Sigmoid colon (tissue), 3 donors: Measurements from ENCODE around the gene CYP11A1.

Experiments
- POLR2A ChIP-seq, 2 donors: fragments of 450-650 bp; IDR thresholded peaks; one replicate each; pipeline ENCODE4 v1.6.1; 2016; ENCODE audit warnings: antibody characterized with exemption in 2 of 2, mild to moderate bottlenecking in 2 of 2, moderate library complexity in 2 of 2
- TF ChIP-seq, protein P1 (sequence below), 4 experiments: fragments of 450-650 bp in 3 of 4; fragments of 200-600 bp in 1 of 4; IDR thresholded peaks; one replicate each; pipeline ENCODE4 v1.5.1; 2016 to 2019; ENCODE audit warnings: antibody characterized with exemption in 4 of 4, mild to moderate bottlenecking in 3 of 4, moderate library complexity in 2 of 4

DNA sequence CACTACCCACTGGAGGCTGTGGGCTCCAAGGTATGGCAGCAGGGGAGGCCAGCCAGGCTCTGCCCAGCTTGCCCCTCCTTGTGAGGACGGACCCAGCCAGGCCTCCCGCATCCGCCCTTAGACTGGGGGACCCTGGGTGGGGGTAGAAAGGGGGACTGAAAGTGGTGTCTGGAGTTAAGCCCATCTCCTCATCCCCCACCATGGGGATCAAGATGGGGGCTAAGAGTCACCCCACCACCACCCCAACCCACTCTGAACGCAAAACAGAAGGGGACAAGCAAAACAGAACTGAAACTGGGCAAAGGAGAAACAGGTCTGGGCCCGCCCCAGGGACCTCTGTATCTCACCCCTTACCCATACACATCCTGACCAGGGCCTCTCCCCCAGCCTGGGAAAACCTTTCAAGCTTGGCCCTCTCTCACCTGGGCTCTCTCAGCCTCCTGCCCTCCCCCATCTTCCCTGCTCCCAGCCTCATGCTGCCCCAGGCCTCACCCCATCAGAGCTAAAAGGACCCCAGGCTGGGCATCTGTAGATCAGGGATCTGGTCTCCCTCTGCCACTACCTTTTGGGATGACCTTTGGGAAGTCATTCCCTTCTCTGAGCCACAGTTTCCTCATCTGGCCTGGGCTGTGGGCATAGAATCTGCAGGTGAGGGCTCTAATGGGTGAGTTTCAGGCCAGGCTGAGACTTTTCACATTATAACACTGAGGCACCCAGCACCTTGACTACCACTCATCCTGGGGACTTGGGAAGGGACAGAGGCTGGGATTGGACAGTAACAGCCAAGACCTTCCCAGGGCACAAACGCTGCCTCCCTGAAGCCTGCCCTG, 30.0 kb upstream of the CYP11A1 start:
- TF ChIP-seq, protein P1, sequence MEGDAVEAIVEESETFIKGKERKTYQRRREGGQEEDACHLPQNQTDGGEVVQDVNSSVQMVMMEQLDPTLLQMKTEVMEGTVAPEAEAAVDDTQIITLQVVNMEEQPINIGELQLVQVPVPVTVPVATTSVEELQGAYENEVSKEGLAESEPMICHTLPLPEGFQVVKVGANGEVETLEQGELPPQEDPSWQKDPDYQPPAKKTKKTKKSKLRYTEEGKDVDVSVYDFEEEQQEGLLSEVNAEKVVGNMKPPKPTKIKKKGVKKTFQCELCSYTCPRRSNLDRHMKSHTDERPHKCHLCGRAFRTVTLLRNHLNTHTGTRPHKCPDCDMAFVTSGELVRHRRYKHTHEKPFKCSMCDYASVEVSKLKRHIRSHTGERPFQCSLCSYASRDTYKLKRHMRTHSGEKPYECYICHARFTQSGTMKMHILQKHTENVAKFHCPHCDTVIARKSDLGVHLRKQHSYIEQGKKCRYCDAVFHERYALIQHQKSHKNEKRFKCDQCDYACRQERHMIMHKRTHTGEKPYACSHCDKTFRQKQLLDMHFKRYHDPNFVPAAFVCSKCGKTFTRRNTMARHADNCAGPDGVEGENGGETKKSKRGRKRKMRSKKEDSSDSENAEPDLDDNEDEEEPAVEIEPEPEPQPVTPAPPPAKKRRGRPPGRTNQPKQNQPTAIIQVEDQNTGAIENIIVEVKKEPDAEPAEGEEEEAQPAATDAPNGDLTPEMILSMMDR (IDR thresholded peaks at IDR 0.05) = no peak
- no peak for TF ChIP-seq POLR2A (IDR thresholded peaks at IDR 0.05)
